Measurements from ENCODE around the gene RELA. TPM values are rescaled to one million over a fixed set of nuclear protein-coding genes. Genes with fewer than 3 reads are reported as not detected.

RELA gene
- polyA plus RNA-seq, 3 donors, result 21.3 to 67.9 (median 30.9) TPM

DNA sequence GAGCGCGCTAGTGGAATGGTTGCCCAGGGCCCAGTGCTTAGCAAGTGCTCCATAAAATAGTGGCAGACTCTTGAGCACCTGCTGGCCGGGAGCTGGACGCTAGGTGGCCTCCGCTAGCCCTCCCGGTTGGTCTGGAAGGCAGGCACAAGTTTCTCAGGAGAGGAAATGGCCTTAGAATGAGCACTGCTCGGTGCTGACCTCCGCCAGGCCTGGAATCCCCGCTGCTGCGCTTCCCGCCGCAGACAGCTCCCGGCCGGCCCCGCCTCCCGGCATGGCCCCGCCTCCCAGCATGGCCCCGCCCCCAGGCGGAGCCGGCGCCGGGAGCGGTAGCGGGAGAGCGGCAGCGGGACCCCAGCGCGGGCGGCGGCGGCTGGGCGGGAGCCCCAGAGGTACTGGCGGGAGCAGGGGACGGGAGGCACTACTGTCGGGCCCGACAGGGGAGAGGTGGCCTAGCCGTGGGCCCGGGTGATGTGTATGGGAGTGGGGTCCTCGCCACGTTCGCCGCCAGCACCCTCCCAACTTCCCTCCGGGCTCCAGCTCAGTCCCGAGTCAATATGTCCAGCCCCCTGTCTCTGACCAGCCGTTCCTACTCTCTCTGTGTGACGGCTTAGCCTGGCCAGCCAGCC, 24.8 kb downstream of the RELA start, which contains the start of gene SIPA1:
TSS of gene SIPA1 (plus strand) at position 308 of the 626 bp plus-strand sequence. CDS start 2,821 bp downstream, outside the sequence.
- peaks cover 50% of the 10 kb centered on the region for H3K4me1 Mint-ChIP-seq

More for the DNA sequence above, 24.8 kb downstream of the RELA start, which contains the start of gene SIPA1:
- Mint-ChIP-seq H3K9me3 (no peaks in the 10 kb centered on the region), H3K36me3 (peaks cover 27 to 58% of the 10 kb centered on the region in 2 donors), H3K27ac (peak within 1 kb of the TSS; percentile 86 to 92 (median 91)), H3K4me3 (peak within 1 kb of the TSS; percentile 94 to 95), H3K27me3 (ENCODE audit: low read depth in 3 of 3) (peaks cover 0 to 1% (median 0%) of the 10 kb centered on the region in 3 donors)
- no peak for TF ChIP-seq CTCF (IDR thresholded peaks at IDR 0.05)
- Histone ChIP-seq H4K20me1 (ENCODE audit: insufficient read depth, low read length) (peaks cover 61% of the 10 kb centered on the region), H3K36me3 (replicated peaks in 1 of 2; ENCODE audit: control insufficient read depth in 1 of 2, insufficient read depth in 2 of 2, low read length in 2 of 2) (peaks cover 40 to 49% of the 10 kb centered on the region in 2 donors), H3K9me3 (replicated peaks in 1 of 2; ENCODE audit: control insufficient read depth in 1 of 2, insufficient read depth in 1 of 2, low read length in 2 of 2) (no peaks in the 10 kb centered on the region), H3K4me1 (ENCODE audit: control insufficient read depth in 1 of 2, insufficient read depth in 2 of 2, low read length in 2 of 2) (peaks cover 44 to 59% of the 10 kb centered on the region in 2 donors), H3K27me3 (ENCODE audit: control insufficient read depth in 2 of 2, insufficient read depth in 2 of 2, low read length in 2 of 2) (no peaks in the 10 kb centered on the region), H3K9ac (ENCODE audit: insufficient read depth, low read length, poor library complexity, severe bottlenecking) (peak within 1 kb of the TSS; percentile 77), H3K79me2 (ENCODE audit: insufficient read depth, low read length) (peaks cover 50% of the 10 kb centered on the region), H3K4me3 (replicated peaks in 1 of 3; ENCODE audit: low read depth in 2 of 3, low read length in 3 of 3) (peak within 1 kb of the TSS; percentile 72 to 99 (median 72)), H2AFZ (ENCODE audit: insufficient read depth, low read depth, low read length, poor library complexity, severe bottlenecking) (peak within 1 kb of the TSS; percentile 63), H3K27ac (ENCODE audit: low read depth in 1 of 2, low read length in 2 of 2) (peak within 1 kb of the TSS; percentile 77 to 79), H3K4me2 (replicated peaks; ENCODE audit: extremely low read depth, low read length, poor library complexity, severe bottlenecking) (peak within 1 kb of the TSS; percentile 100)
- intact Hi-C loops (cut with micrococcal nuclease), result loop anchor here (1.0 kb wide), 2 partner anchors 13 to 14 kb away; no protein-coding TSS in a partner anchor
- WGBS (ENCODE audit: insufficient coverage), result 8% methylated on average over 31 of the region's 46 CpGs
- peak; percentile 52 to 88 (median 65) for DNase-seq

Measured in CD14-positive monocyte (primary cell).